GM12878 (cell line): Measurements from ENCODE around the gene NAA25. TPM values are rescaled to one million over a fixed set of nuclear protein-coding genes. Genes with fewer than 3 reads are reported as not detected.
A peak's percentile ranks its signal among the peaks of the same experiment; 100 is the strongest.

Experiments
- ASH2L ChIP-seq: fragments of 300-600, 200-600 bp; sonication (generic); IDR thresholded peaks from 2 replicates; pipeline ENCODE4 v1.6.1; 2017; ENCODE audit warnings: low read depth, mild to moderate bottlenecking, borderline replicate concordance
- CHD1 ChIP-seq: IDR thresholded peaks from 2 replicates; pipeline ENCODE4 v1.6.1; 2012; ENCODE audit warnings: low read depth, low read length, improper control_type of control experiment
- CUX1 ChIP-seq: IDR thresholded peaks from 2 replicates; pipeline ENCODE4 v1.6.1; 2012; ENCODE audit warnings: improper control_type of control experiment, low read depth, low read length; ENCODE audit not compliant: insufficient replicate concordance
- FOXM1 ChIP-seq: IDR thresholded peaks from 2 replicates; pipeline ENCODE4 v1.6.1; 2012; ENCODE audit warnings: low read depth, mild to moderate bottlenecking, inconsistent platforms, low read length, moderate library complexity
- GABPA ChIP-seq: IDR thresholded peaks from 2 replicates; pipeline ENCODE4 v1.6.1; 2014; ENCODE audit warnings: antibody characterized with exemption, low read depth, mild to moderate bottlenecking, inconsistent platforms
- HCFC1 ChIP-seq: fragments of 150-350 bp; IDR thresholded peaks from 2 replicates; pipeline ENCODE4 v1.6.1; 2014; ENCODE audit warnings: low read length
- IKZF2 ChIP-seq, 2 experiments: fragments of 450-650 bp; IDR thresholded peaks; 2 replicates each; pipeline ENCODE4 v1.6.1; 2017; ENCODE audit warnings: mild to moderate bottlenecking in 2 of 2, moderate library complexity in 2 of 2
- IRF4 ChIP-seq: IDR thresholded peaks from 2 replicates; pipeline ENCODE4 v1.6.1; 2011; ENCODE audit warnings: low read depth, low read length
- NFIC ChIP-seq: IDR thresholded peaks from 2 replicates; pipeline ENCODE4 v1.6.1; 2012; ENCODE audit warnings: low read depth, mild to moderate bottlenecking, inconsistent platforms, low read length, moderate library complexity
- NFYA ChIP-seq: IDR thresholded peaks from 2 replicates; pipeline ENCODE4 v1.6.1; 2011; ENCODE audit warnings: low read depth, mild to moderate bottlenecking, low read length, improper control_type of control experiment, borderline replicate concordance
- NKRF ChIP-seq: fragments of 450-650 bp; conservative IDR thresholded peaks from 2 replicates; pipeline ENCODE4 v1.6.1; 2017; ENCODE audit warnings: mild to moderate bottlenecking, moderate library complexity
- POLR2A ChIP-seq: IDR thresholded peaks from 2 replicates; pipeline ENCODE4 v1.6.1; 2011; ENCODE audit warnings: low read depth, mild to moderate bottlenecking, low read length
- RCOR1 ChIP-seq: conservative IDR thresholded peaks from 2 replicates; pipeline ENCODE4 v1.6.1; 2012; ENCODE audit warnings: low read depth, low read length, improper control_type of control experiment
- SIN3A ChIP-seq: IDR thresholded peaks from 2 replicates; pipeline ENCODE4 v1.6.1; 2012; ENCODE audit warnings: low read depth, low read length, improper control_type of control experiment
- SPI1 ChIP-seq: IDR thresholded peaks from 2 replicates; pipeline ENCODE4 v1.6.1; 2011; ENCODE audit warnings: low read depth, mild to moderate bottlenecking, low read length, moderate library complexity, borderline replicate concordance; ENCODE audit not compliant: insufficient read depth
- SREBF2 ChIP-seq: IDR thresholded peaks from 2 replicates; pipeline ENCODE4 v1.6.1; 2012; ENCODE audit warnings: mild to moderate bottlenecking, low read length
- TAF1 ChIP-seq: IDR thresholded peaks from 2 replicates; pipeline ENCODE4 v1.6.1; 2011; ENCODE audit warnings: mild to moderate bottlenecking, low read depth, low read length, borderline replicate concordance
- TARDBP ChIP-seq: IDR thresholded peaks from 2 replicates; pipeline ENCODE4 v1.6.1; 2016; ENCODE audit warnings: borderline replicate concordance
- TCF7 ChIP-seq: IDR thresholded peaks from 2 replicates; pipeline ENCODE4 v1.6.1; 2014; ENCODE audit warnings: antibody characterized with exemption, borderline replicate concordance
- USF1 ChIP-seq: IDR thresholded peaks from 2 replicates; pipeline ENCODE4 v1.6.1; 2011; ENCODE audit warnings: borderline replicate concordance, low read depth, mild to moderate bottlenecking, moderate library complexity, mixed read lengths, low read length; ENCODE audit not compliant: insufficient read depth; ENCODE audit errors: extremely low read length
- ZNF274 ChIP-seq: IDR thresholded peaks from one replicate; pipeline ENCODE4 v1.8.0; 2011; ENCODE audit not compliant: insufficient read length, insufficient read depth
- polyA plus RNA-seq, 11 experiments: library from polyadenylated mRNA; depleted of rRNA in 4 of 11; unstranded in 6 of 11; stranded (reverse) in 5 of 11; fragments of >200 nt; fragmentation: Nextera tagmentation in 4 of 11; fragmentation: Illumina TruSeq in 1 of 11; extraction: Ambion mirVana in 4 of 11; extraction: Trizol in 1 of 11; gene quantifications; 1 replicate in 1 of 11; 2 replicates in 10 of 11; pipeline versions ENCODE4 v1.2.1 to v1.2.3, GENCODE V29; 2011 to 2016; ENCODE audit warnings: inconsistent platforms in 2 of 11, missing spikeins in 2 of 11, low read depth in 1 of 11
- total RNA-seq, 4 experiments: library from RNA; depleted of rRNA in 3 of 4; stranded (reverse); fragments of >200 nt in 3 of 4; fragmentation: Illumina TruSeq in 1 of 4; extraction: Trizol in 1 of 4; gene quantifications; 2 replicates each; pipeline versions ENCODE4 v1.2.1 to v1.2.3, GENCODE V29; 2013 to 2021
- TF ChIP-seq, protein P1 (sequence below): fragments of 150-350 bp; IDR thresholded peaks from 2 replicates; pipeline ENCODE4 v1.6.1; 2014; ENCODE audit warnings: mild to moderate bottlenecking, low read depth, low read length

NAA25 gene
- total and polyA plus RNA-seq, 10 of the 15 experiments (the other 5 are each of a cell fraction or from before 2014, with no cell fraction given): 15.0 to 39.2 (median 29.4) TPM

- TF ChIP-seq CUX1 (no peak), NKRF (peak; percentile 86; the same call in 1 of the 2 replicates), USF1 (no peak), CHD1 (no peak), NFIC (no peak), NFYA (peak; percentile 82), IRF4 (no peak), ZNF274 (no peak), FOXM1 (no peak), SREBF2 (no peak), IKZF2 (IDR thresholded peaks at IDR 0.05) (peak in 1 of 2 experiments; percentile 43; a peak in 3 of 4 replicates), TCF7 (no peak), TAF1 (peak; percentile 95), SIN3A (no peak; the same call in 1 of the 2 replicates), SPI1 (peak; percentile 72; the same call in 1 of the 2 replicates), ASH2L (no peak), RCOR1 (no peak), POLR2A (peak; percentile 100), GABPA (peak; percentile 81), HCFC1 (no peak; the same call in 1 of the 2 replicates), TARDBP (no peak)
- TF ChIP-seq, protein P1, sequence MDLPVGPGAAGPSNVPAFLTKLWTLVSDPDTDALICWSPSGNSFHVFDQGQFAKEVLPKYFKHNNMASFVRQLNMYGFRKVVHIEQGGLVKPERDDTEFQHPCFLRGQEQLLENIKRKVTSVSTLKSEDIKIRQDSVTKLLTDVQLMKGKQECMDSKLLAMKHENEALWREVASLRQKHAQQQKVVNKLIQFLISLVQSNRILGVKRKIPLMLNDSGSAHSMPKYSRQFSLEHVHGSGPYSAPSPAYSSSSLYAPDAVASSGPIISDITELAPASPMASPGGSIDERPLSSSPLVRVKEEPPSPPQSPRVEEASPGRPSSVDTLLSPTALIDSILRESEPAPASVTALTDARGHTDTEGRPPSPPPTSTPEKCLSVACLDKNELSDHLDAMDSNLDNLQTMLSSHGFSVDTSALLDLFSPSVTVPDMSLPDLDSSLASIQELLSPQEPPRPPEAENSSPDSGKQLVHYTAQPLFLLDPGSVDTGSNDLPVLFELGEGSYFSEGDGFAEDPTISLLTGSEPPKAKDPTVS: no peak
Measured at GRCh38 chr12:112125250-112125999, 16.8 kb upstream of the NAA25 start, which contains the start of gene TRAFD1 (continued).
